GM19351 (cell line): ENCODE results near the gene GNG7.
"Not testable (repeated sequence)": the region's sequence is repeated elsewhere in the genome, so short reads cannot be mapped to it uniquely, and the experiment has no call there.

ENCODE experiments used
- ATAC-seq: cut with Tn5 transposase; IDR thresholded peaks from one replicate; pipeline ENCODE4 v1.9.1; 2021; ENCODE audit warnings: mild to moderate bottlenecking, moderate library complexity; ENCODE audit not compliant: unreplicated experiment

Gene GNG7

DNA sequence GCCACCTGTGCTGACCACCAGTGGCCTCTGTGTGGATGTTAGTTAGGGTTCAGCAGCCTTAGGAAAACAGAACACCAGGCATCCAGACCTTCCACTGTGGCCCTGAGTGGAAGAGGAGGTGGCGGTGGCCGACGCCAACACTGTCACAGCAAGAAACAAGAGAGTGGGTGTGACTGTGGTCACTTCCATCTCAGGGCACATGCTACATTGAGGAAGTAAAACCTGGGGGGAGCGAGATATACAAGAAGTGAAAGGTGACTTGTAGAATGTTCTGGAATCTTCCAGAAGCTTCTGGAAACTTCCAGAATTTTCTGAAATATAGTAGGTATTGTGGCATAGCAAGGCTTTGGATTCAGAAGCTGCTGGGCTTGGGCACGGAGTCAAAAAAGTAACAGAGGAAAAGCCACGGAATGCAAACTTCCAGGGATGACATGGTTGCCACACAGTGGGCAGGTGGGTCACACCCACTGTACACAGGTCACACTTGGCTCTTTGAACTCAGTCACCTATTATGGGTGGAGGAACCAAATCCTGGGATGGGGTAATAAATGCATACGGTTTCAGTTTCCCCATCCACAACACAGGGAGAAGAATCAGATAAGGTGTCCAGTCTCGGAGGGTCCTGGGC is 24.3 kb downstream of the GNG7 start:
- peak; percentile 55 for ATAC-seq

DNA sequence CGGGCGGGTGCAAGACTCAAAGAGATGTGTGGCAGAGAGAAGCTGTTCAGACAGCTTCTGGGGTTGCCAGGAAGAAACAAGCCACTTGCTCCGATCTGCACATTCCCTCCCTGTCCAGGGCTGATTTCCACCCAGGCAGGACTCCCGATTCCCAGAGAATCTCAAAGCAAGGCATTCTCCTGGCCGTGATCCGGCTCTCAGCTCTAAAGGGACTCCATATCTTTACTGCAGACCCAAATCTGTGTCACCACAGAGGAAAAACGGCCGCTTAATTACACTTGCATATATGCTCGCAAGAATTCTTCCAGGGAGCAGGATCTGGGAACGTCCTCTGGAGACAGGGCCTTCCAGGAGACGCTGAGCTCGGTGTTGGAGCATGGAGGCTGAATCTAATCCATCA is 25.7 kb downstream of the GNG7 start:
- ATAC-seq, result no peak

DNA sequence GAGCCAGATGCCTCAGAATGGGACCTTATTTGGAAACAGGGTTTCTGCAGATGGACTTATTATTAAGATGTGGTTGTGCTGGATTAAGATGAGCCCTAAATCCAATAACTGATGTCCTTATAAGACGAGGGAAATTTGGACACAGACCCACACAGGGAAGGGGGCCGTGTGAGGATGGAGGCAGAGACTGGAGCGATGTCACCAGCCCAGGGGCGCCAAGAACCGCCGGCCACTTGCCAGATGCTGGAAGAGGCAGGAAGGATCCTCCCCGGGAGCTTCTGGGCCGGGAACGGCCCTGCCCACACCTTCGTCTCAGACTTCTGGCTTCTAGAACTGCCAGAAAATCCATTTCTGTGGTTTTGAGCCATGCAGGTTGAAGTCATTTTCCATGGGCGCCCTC is 26.6 kb downstream of the GNG7 start:
- no peak for ATAC-seq

DNA sequence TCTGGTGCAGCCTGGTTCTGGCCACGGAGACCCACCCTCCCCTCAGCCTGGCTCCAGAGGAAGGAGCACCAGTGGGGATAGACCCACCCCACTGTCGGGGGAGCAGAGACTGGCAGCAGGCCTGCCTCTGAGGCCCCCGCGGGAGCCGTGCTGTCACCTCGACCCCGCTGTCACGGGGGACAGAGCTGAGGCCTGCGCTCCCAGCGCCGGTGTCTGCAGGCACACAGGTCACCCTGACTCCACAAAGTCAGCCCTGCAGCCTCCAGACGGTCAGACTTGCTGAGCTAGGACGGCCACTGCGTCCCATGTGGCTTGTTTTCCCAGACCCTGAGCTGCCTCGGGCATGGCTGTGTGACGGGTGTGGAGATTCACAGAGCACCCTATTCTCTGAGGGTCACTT is 32.3 kb downstream of the GNG7 start:
- no peak for ATAC-seq

DNA sequence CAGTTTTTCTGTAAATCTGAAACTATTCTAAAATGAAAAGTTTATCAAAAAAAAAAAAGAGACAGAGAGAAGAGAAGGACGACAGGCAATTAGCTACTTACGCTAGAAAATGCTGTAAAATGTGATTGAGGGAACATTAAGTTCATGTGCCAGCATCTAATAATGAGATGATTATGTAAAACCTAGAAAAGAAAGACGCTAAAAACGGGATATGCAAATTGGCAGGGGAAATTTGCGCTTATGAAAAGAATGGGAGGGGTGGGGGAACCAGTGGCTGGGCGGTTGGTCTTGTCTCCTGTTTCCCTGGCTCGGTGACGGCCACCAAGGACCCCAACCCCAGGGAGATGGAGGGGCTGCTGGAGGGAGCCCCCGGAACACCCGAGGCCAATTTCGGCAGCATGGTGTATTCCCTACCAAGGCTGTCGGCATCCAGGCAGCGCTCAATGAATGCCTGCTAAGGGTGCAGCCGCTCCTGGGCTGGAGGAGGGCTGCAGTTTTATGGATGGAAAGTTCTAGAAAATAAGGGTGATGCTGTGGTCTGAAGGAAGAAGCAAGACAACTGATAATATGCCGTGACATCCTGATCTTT is 34.2 kb downstream of the GNG7 start:
- no peak for ATAC-seq

DNA sequence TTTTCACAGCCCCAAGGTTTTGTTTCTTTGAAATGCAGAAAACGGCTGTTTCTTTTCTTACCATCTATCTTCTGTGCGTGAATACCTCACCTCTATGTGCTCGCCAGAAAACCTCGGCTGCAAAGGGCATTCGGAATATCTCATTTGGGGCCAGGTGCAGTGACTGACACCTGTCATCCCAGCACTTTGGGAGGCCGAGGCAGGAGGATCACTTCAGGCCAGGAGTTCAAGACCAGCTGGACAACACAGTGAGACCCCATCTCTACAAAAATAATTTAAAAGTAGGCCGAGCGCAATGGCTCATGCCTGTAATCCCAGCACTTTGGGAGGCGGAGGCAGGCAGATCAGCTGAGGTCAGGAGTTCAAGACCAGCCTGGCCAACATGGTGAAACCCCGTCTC is 35.1 kb downstream of the GNG7 start:
- not testable (repeated sequence) for ATAC-seq

DNA sequence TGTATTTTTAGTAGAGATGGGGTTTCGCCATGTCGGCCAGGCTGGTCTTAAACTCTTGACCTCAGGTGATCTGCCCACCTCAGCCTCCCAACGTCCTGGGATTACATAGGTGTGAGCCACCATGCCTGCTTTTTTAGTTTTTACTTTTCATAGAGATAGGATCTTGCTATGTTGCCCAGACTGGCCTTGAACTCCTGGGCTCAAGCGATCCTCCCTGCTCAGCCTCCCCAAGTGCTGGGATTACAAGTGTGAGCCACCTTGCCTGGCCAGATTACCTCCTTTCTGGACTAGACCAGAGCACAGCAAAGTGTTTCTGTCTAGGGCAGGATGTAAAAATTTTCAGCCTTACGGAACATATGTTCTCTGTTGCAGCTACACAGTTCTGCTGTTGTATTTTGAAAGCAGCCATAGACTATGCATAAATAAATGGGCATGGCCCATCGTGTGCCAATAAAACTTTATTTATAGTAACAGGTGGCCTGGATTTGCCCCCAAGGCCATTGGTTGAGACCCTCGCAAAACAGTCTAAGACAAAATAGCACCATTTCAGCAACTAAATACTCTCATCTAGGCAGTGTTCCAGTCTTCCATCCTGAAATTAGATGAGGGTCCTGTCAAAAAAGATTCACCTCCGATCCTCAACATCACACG is 36.0 kb downstream of the GNG7 start:
- ATAC-seq, result no peak

DNA sequence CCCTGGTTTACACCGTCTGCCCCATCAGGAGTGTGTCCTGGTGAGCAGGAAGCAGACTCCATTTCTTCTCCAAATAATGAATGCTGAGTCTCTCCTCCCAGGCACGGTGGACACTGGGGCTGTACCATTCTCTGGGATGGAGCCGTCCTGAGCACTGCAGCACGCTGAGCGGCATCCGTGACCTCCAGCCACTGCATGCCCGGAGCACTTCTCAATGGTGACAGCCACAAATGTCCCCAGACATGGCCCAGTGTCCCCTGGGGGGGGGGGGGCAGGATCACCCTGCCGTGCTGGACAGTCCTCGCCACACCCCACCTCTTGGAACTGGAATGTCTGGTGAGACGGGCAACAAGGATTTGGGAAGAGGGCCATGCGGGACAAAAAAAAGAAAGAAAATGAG is 37.4 kb downstream of the GNG7 start:
- no peak for ATAC-seq

DNA sequence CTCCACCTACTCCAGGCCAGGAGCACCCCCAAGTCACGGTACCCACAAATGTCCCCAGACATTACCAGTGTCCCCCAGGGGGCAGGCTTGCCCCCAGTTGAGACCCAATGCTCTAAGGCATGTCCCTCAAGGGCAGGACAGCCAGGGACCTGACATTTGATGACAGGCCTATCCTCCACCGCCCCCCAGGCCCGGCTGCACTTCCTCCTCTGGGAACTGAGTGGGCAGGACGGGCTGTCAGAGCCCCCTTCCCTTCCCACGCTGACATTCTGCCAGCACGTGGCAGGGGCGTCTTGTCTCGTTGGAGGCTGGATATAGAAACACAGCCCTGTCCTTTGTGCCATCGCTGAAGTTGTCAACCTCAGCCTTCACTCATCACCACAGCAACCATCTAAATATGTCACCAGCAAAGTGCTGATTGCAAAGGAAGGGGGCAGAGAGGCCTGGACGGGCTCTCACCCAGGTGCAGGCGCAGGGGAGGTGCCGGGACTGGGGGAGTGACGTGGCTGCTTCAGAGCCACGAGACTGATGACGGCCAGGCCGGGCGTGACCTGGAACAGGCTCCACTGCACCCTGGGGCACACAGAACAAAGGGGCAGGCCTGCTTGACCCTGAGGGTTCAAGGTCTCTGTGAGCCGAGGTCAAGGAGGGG is 38.4 kb downstream of the GNG7 start:
- ATAC-seq, result no peak

DNA sequence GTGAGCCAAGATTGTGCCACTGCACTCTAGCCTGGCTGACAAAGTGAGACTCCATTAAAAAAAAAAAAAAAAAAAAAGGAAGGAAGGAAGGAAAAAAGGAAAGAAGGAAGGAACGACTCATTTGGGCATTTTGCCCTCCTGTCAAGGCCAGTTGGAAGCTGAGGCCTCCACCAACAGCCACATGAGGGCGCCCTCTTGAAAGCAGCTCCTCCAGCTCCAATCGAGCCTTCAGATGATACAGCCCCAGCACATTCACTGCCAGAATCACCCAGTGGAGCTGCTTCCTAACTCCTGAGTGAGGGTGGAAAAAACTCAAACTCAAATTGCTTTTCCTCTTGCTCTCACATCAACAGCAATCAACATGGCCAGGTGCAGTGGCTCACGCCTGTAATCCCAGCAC is 40.9 kb downstream of the GNG7 start:
- no peak for ATAC-seq

DNA sequence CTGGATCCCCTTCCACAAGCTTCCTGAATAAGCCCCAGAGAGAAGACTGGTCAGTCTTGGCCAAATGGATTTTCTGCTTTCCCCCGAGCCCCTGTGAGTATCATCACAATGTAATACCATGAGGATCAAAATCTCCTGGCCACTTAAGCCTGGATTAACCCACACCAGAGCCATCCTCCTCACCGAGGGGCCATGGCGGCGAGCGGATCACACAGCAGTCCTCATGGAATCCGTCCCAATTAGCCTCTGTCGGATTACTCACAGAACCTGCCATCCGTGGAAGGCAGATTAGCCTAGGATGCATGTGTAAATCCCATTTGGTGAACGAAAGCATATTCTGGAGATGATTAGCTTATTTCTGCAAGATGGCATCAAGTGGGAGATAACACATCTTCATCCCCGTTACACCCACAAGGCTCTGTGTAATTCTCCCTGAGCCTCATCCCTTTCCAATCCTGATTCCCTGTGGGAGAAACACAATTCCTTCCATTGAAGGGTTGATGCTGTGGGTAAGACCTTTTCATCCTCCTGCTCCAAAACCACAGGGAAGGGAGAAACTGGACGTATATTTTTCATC is 42.5 kb downstream of the GNG7 start:
- no peak for ATAC-seq

DNA sequence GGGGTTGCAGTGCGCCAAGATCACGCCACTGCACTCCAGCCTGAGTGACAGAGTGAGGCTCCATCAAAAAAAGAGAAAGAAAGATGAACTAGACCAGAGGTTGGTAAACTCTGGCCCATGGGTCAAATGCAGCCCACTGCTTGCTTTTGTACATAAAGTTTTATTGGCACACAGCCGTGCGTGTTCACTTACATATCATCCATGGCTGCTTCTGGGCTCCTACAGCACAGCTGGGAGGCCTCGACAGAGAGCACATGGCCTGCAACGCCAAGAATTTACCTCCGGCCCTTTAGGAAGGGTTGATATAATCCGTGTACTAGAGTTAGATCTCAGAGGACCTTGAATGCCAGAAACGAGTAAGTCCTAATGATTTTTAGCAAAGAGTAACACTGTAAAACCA is 46.0 kb downstream of the GNG7 start:
- no peak for ATAC-seq

DNA sequence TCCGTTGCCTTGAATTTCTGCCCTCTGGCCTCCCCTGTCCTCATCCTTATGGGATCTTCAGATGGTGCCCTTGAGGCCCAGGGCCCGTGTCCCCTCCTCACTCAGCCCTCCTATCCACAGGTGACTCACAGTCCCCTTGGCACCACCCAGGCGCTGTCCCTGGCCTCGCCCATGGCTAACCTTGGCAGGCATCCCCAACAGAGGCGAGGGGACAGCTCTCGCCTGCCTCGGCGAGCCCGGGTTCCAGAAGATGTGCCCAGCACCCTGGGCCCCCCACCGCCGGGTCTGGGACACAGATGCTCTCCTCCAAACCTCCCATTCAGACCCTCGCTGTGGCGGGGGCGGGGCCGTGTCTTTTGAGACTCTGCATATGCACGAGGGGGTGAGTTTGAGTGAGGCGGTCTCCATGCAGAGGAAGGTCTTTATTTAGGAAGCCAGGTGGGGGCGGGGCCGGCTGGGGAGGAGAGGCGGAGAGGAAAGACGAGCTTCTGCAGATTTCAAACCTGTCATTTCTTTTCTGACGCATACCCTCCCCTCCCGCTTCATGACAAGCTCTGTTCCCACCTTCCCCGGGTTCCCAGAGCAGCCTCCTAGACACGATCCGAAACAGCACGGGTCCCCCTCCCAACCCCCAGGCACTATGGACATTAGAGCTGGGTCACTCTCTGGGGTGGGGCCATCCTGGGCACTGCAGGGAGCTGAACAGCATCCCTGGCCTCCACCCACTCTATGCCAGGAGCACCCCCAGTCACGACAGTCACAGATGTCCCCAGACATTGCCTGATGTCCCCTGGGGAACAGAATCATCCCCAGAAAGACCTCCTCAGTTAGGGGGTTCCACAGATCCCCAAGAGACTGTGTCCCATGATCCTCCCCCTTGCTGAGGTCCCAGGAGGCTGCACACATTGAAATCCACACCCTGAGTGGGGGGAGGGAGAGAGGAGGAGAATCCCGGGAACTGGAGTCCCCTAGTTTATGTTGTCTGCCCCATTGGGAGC is 48.5 kb downstream of the GNG7 start:
- no peak for ATAC-seq

DNA sequence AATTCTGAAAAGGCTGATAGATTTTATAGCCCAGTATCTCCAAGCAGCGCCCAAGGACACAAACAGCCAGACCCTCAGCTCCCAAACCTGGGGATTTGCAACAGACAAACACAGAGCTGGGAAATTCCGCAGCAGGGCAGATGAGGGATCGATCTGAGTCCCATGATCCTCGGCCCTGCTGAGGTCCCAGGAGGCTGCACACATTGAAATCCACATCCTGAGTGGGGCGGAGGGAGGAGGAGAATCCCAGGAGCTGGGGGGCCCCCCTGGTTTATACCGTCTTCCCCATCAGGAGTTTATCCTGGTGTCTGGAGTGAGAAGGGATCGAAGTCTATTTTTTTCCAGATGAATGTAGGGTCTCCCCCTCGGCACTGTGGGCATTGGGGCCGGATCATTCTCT is 49.3 kb downstream of the GNG7 start:
- ATAC-seq, result no peak

DNA sequence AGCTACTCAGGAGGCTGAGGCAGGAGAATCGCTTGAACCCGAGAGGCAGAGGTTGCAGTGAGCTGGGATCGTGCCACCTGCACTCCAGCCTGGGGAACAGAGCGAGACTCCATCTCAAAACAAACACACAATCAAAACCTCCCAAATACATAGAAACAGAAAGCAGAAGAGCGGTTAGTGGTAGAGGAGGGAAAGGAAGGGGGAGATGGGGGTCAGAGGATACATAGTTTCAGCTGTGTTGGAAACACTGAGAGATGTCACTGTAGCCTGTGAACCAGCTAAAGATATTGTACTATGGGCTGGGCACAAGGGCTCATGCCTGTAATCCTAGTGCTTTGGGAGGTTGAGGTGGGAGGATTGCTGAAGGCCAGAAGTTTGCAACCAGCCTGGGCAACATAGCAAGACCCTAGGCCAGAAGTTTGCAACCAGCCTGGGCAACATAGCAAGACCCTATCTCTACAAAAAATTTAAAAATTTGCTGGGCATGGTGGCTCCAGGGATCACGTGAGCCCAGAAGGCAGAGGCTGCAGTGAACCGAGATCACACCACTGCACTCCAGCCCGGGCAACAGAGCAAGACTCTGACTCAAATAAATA is 49.9 kb downstream of the GNG7 start:
- no peak for ATAC-seq

DNA sequence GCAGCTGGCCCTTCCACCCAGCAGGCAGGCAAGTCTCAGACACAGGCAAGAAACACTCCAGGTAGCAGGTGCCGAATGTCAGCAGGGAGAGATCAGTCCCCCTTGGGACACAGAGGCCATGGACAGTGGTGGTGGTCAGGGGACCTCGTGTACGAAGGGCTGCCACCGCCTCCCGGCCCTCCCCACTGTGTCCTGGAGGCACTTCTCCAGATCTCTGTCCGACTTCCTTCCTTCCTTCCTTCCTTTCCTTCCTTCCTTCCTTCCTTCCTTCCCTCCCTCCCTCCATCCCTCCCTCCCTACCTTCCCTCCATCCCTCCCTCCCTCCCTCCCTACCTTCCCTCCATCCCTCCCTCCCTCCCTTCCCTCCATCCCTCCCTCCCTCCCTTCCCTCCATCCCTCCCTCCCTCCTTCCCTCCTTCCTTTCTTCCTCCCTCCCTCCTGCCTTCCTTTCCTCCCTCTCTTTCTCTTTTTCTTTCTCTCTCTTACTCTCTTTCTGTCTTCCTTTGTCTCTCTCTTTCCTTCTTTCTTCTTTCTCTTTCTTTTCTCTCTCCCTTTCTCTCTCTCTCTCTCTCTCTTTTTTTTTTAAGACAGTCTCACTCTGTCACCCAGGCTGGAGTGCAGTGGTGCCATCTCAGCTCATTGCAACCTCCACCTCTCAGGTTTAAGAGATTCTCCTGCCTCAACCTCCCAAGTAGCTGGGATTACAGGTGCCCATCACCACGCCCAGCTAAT is 51.3 kb downstream of the GNG7 start:
- ATAC-seq, result not testable (repeated sequence)

DNA sequence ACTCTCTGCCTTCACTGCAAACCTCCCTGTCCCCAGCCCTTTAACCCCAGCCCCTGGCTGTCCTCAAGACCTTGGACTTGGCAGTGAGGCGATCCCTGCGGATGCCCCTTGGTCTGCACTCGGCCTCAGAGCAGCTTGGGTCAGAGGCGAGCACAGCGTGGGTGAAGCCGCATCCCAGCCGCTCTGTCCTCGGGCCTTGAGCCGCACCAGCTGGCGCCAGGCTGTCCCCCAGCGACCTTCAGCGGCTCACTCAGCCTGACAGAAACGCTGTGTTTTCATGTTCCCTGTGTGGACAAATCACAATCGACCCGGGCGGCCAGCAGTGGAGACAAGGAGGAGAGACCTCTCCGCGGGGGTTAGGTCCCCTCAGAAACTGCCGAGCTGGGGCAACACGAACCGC is 52.0 kb downstream of the GNG7 start:
- no peak for ATAC-seq

DNA sequence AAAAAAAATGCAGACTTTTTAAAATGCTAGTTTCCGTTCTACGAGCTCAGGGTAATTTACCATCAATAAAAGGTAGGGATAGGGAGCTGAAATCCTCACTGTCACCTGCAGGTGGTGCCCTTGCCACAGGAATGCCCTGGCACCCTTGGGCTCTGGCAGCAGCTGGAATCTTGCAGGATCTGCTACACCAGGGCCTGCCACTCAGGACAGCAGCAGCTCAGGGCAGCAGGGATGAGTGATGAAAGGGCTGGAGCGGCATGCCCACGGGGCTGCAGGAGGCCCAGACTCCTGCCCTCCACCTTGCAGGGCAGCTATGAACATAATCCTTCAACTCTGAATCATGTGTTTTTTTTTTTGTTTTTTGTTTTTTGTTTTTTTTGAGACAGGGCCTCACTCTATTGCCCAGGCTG is 54.0 kb downstream of the GNG7 start:
- no peak for ATAC-seq

DNA sequence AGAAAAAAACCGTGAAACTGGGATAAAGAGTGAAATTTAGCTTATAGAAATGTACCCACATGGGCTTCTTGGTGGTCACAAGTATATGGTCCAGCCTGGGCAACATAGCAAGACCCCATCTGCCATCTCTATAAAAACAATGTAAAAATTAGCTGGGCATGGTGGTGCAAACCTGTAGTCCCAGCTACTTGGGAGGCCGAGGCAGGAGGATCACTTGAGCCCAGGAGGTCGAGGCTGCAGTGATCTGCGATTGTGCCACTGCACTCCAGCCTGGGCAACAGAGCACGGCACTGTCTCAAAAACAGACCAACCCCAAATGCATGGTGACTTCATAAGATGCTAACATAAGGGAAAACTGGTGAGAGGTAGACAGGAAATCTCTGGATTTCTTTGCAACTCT is 54.4 kb downstream of the GNG7 start:
- ATAC-seq, result no peak
